Mesenchymal stem cell (in vitro differentiated cells and primary cell): Measurements from ENCODE around the gene EIF4B.

ENCODE experiments used
- DNase-seq: peaks from one replicate; pipeline ENCODE4 v3.0.0-alpha.2; 2013
- H2AFZ ChIP-seq: one replicate; pipeline ENCODE4 v1.6.1; 2013; ENCODE audit warnings: low read depth, mild to moderate bottlenecking, control low read depth, inconsistent platforms, low read length, moderate library complexity
- H2AK5ac ChIP-seq: 2 replicates; pipeline ENCODE4 v1.6.1; 2013; ENCODE audit warnings: low read length, moderate library complexity, mild to moderate bottlenecking, inconsistent platforms; ENCODE audit not compliant: severe bottlenecking
- H2BK120ac ChIP-seq: one replicate; pipeline ENCODE4 v1.6.1; 2013; ENCODE audit warnings: low read depth, mild to moderate bottlenecking, inconsistent platforms, low read length, moderate library complexity
- H2BK12ac ChIP-seq, 2 experiments: one replicate each; pipeline ENCODE4 v1.6.1; 2013; ENCODE audit warnings: inconsistent platforms in 2 of 2, low read length in 2 of 2, mild to moderate bottlenecking in 2 of 2, moderate library complexity in 2 of 2, control low read depth in 1 of 2
- H2BK15ac ChIP-seq: one replicate; pipeline ENCODE4 v1.6.1; 2013; ENCODE audit warnings: mild to moderate bottlenecking, low read depth, inconsistent platforms; ENCODE audit not compliant: poor library complexity, severe bottlenecking
- H2BK5ac ChIP-seq: 2 replicates; pipeline ENCODE4 v1.6.1; 2013; ENCODE audit warnings: low read depth, mild to moderate bottlenecking, low read length, control low read depth, inconsistent platforms; ENCODE audit not compliant: poor library complexity, severe bottlenecking
- H3K14ac ChIP-seq, 2 experiments: one replicate each; pipeline ENCODE4 v1.6.1; 2013; ENCODE audit warnings: inconsistent platforms in 2 of 2, low read length in 2 of 2, control low read depth in 1 of 2, mild to moderate bottlenecking in 1 of 2, moderate library complexity in 1 of 2
- H3K18ac ChIP-seq, 2 experiments: one replicate each; pipeline ENCODE4 v1.6.1; 2013; ENCODE audit warnings: inconsistent platforms in 2 of 2, low read length in 2 of 2, control low read depth in 1 of 2, low read depth in 1 of 2, mild to moderate bottlenecking in 1 of 2
- H3K23ac ChIP-seq, 2 experiments: one replicate each; pipeline ENCODE4 v1.6.1; 2013; ENCODE audit warnings: inconsistent platforms in 2 of 2, low read length in 2 of 2, mild to moderate bottlenecking in 2 of 2, moderate library complexity in 2 of 2, control low read depth in 1 of 2
- H3K27ac ChIP-seq: 2 replicates; pipeline ENCODE4 v1.5.1; 2013; ENCODE audit warnings: mild to moderate bottlenecking, moderate library complexity, low read length, control low read depth, inconsistent platforms; ENCODE audit not compliant: poor library complexity, severe bottlenecking
- H3K27me3 ChIP-seq, 2 experiments: 2 replicates each; pipeline versions ENCODE4 v1.6.1 to v1.7.0; 2013; ENCODE audit warnings: low read length in 2 of 2, mild to moderate bottlenecking in 2 of 2, moderate library complexity in 2 of 2, control low read depth in 1 of 2, inconsistent platforms in 1 of 2; ENCODE audit not compliant: control insufficient read depth in 1 of 2, insufficient read depth in 1 of 2
- H3K36me3 ChIP-seq, 2 experiments: 2 replicates each; pipeline versions ENCODE4 v1.6.1 to v1.7.0; 2013; ENCODE audit warnings: low read length in 2 of 2, control low read depth in 1 of 2, inconsistent platforms in 1 of 2, low read depth in 1 of 2, mild to moderate bottlenecking in 1 of 2; ENCODE audit not compliant: insufficient read depth in 2 of 2, control insufficient read depth in 1 of 2
- H3K4ac ChIP-seq, 2 experiments: one replicate each; pipeline ENCODE4 v1.6.1; 2013; ENCODE audit warnings: inconsistent platforms in 2 of 2, low read length in 2 of 2, mild to moderate bottlenecking in 2 of 2, moderate library complexity in 2 of 2, control low read depth in 1 of 2, low read depth in 1 of 2
- H3K4me1 ChIP-seq: 2 replicates; pipeline ENCODE4 v1.6.1; 2013; ENCODE audit warnings: low read depth, low read length, control low read depth; ENCODE audit not compliant: control insufficient read depth, insufficient read depth
- H3K4me2 ChIP-seq: 2 replicates; pipeline ENCODE4 v1.6.1; 2013; ENCODE audit warnings: low read length, mild to moderate bottlenecking, inconsistent platforms; ENCODE audit not compliant: poor library complexity, severe bottlenecking
- H3K4me3 ChIP-seq, 2 experiments: 2 replicates each; pipeline versions ENCODE4 v1.5.1 to v1.7.0; 2013; ENCODE audit warnings: low read length in 2 of 2, mild to moderate bottlenecking in 2 of 2, control low read depth in 1 of 2, low read depth in 1 of 2; ENCODE audit not compliant: insufficient read depth in 1 of 2
- H3K79me1 ChIP-seq: replicated peaks from 2 replicates; pipeline ENCODE4 v1.6.1; 2013; ENCODE audit warnings: mild to moderate bottlenecking, control low read depth, low read length, inconsistent platforms; ENCODE audit not compliant: poor library complexity, severe bottlenecking
- H3K9ac ChIP-seq: 2 replicates; pipeline ENCODE4 v1.7.0; 2013; ENCODE audit warnings: mild to moderate bottlenecking, low read length, moderate library complexity
- H3K9me3 ChIP-seq: 2 replicates; pipeline ENCODE4 v1.7.0; 2013; ENCODE audit warnings: mild to moderate bottlenecking, low read length; ENCODE audit not compliant: control insufficient read depth
- H4K8ac ChIP-seq: one replicate; pipeline ENCODE4 v1.6.1; 2013; ENCODE audit warnings: inconsistent platforms, mild to moderate bottlenecking, low read length, moderate library complexity
- H4K91ac ChIP-seq: one replicate; pipeline ENCODE4 v1.6.1; 2013; ENCODE audit warnings: mild to moderate bottlenecking, low read length, inconsistent platforms
- WGBS: methylation state at CpG from one replicate; pipeline ENCODE4 v1.1.7; 2013; ENCODE audit warnings: mixed read lengths; 5-methylcytosine and 5-hydroxymethylcytosine counted together

EIF4B gene

GRCh38 chr12:53082637-53083175, 76.5 kb downstream of the EIF4B start:
- no peak overlapping the region for H3K4me3 ChIP-seq
- H3K23ac ChIP-seq: no peak overlapping the region
- H3K4me1 ChIP-seq: peaks cover 5% of the 10 kb centered on the region
- H2BK15ac ChIP-seq: no peak overlapping the region
- H2AK5ac ChIP-seq: no peak overlapping the region
- H4K91ac ChIP-seq: no peak overlapping the region
- H2AFZ ChIP-seq: no peak overlapping the region
- no peak for DNase-seq
- peaks cover 2% of the 10 kb centered on the region for H3K79me1 ChIP-seq
- H3K36me3 ChIP-seq: no peaks in the 10 kb centered on the region
- H3K18ac ChIP-seq: no peak overlapping the region
- no peak overlapping the region for H4K8ac ChIP-seq
- no peak overlapping the region for H3K4me2 ChIP-seq
- H2BK12ac ChIP-seq: no peak overlapping the region
- no peak overlapping the region for H2BK5ac ChIP-seq
- peaks cover 0 to 9% of the 10 kb centered on the region in 2 experiments for H3K27me3 ChIP-seq
- WGBS: no CpG with 5 or more reads among the region's 2 CpGs
- no peak overlapping the region for H3K27ac ChIP-seq
- H2BK120ac ChIP-seq: no peak overlapping the region
- H3K14ac ChIP-seq: no peak overlapping the region
- H3K9ac ChIP-seq: no peak overlapping the region
- H3K4ac ChIP-seq: no peak overlapping the region
- H3K9me3 ChIP-seq: no peaks in the 10 kb centered on the region

DNA sequence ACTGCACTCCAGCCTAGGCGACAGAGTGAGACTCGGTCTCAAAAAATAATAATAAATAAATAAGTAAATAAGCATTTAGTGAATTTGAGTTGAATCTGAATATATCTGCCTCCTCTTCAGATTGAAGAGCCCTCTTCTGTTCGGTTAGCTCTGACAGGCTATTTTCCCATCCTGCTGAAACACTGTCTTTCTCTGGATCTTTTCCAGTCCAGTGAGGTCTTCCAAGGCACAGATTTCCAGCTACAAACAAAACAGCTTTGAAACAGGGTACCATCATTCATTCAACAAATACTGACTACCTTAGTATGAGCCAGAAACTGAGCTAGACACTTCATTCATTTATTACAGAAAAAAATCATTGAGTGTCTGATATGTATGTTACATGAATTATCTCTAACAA, 80.1 kb downstream of the EIF4B start:
- H3K9me3 ChIP-seq: no peaks in the 10 kb centered on the region
- H3K23ac ChIP-seq: no peak overlapping the region
- H3K79me1 ChIP-seq: no peaks in the 10 kb centered on the region
- H3K9ac ChIP-seq: no peak overlapping the region
- no peak overlapping the region for H2BK15ac ChIP-seq
- H3K27ac ChIP-seq: no peak overlapping the region
- H2AK5ac ChIP-seq: no peak overlapping the region
- no peak overlapping the region for H2BK5ac ChIP-seq
- H3K4ac ChIP-seq: no peak overlapping the region
- H3K14ac ChIP-seq: no peak overlapping the region
- H3K18ac ChIP-seq: no peak overlapping the region
- H3K4me1 ChIP-seq: no peaks in the 10 kb centered on the region
- DNase-seq: no peak
- no peak overlapping the region for H3K4me2 ChIP-seq
- peaks cover 0 to 16% of the 10 kb centered on the region in 2 experiments for H3K27me3 ChIP-seq
- no peak overlapping the region for H3K4me3 ChIP-seq
- no peak overlapping the region for H2BK12ac ChIP-seq
- 88% methylated on average over 1 of the region's 3 CpGs for WGBS
- H2BK120ac ChIP-seq: no peak overlapping the region
- H4K91ac ChIP-seq: no peak overlapping the region
- no peaks in the 10 kb centered on the region for H3K36me3 ChIP-seq
- H4K8ac ChIP-seq: no peak overlapping the region
- H2AFZ ChIP-seq: no peak overlapping the region

DNA sequence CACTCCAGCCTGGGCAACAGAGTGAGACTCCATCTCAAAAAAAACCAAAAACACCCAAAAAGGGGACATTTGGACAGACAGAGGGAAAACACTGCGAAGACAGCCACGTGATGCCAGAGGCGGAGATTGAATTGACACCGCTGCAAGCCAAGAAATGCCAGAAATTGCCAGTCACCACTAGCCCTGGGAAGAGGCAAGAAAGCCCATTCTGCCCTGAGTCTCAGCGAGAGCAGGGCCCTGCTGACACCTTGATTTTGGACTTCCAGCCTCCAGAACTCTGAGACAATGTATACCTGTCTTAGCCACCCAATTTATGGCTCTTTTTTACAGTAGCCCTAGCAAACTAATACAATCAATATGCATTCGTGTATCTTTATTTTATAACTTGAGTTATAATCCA, 83.8 kb downstream of the EIF4B start:
- peaks cover 0 to 21% of the 10 kb centered on the region in 2 experiments for H3K27me3 ChIP-seq
- no peak overlapping the region for H2AK5ac ChIP-seq
- H4K91ac ChIP-seq: no peak overlapping the region
- H4K8ac ChIP-seq: no peak overlapping the region
- H3K4me1 ChIP-seq: no peaks in the 10 kb centered on the region
- H3K4me2 ChIP-seq: no peak overlapping the region
- no peak overlapping the region for H3K27ac ChIP-seq
- no peak for DNase-seq
- WGBS: 89% methylated on average over 5 of the region's 6 CpGs
- H3K79me1 ChIP-seq: no peaks in the 10 kb centered on the region
- no peaks in the 10 kb centered on the region for H3K9me3 ChIP-seq
- no peak overlapping the region for H2AFZ ChIP-seq
- H3K18ac ChIP-seq: no peak overlapping the region
- no peaks in the 10 kb centered on the region for H3K36me3 ChIP-seq
- no peak overlapping the region for H3K9ac ChIP-seq
- H3K4me3 ChIP-seq: no peak overlapping the region
- no peak overlapping the region for H2BK12ac ChIP-seq
- no peak overlapping the region for H3K14ac ChIP-seq
- no peak overlapping the region for H3K4ac ChIP-seq
- H3K23ac ChIP-seq: no peak overlapping the region
- H2BK15ac ChIP-seq: no peak overlapping the region
- H2BK5ac ChIP-seq: no peak overlapping the region
- no peak overlapping the region for H2BK120ac ChIP-seq

DNA sequence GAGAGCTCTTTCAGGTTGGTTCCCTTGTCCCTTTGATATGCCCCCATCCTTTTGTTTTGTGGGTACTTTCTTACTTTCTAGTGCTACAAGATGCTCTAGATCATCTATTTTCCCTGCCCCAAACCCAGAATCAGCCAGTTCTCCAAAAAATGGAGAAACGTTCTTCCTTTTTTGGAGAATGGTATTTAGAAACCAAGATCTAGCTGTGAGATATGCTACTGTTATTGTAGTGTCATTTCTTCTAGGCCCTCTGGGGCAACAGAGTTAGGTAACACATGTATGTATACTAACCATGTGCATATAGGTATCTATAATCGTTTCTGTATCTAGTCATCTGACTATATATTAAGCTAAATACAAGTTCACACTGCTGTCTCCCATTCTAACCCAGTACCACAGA, 84.3 kb downstream of the EIF4B start:
- H2AK5ac ChIP-seq: no peak overlapping the region
- 85% methylated on average over 1 of the region's 2 CpGs for WGBS
- no peak overlapping the region for H2BK12ac ChIP-seq
- H3K18ac ChIP-seq: no peak overlapping the region
- no peaks in the 10 kb centered on the region for H3K9me3 ChIP-seq
- no peak overlapping the region for H4K8ac ChIP-seq
- no peak overlapping the region for H3K4me3 ChIP-seq
- peaks cover 0 to 21% of the 10 kb centered on the region in 2 experiments for H3K27me3 ChIP-seq
- no peak overlapping the region for H2BK15ac ChIP-seq
- H3K23ac ChIP-seq: no peak overlapping the region
- H3K14ac ChIP-seq: no peak overlapping the region
- no peak overlapping the region for H2BK120ac ChIP-seq
- H3K4ac ChIP-seq: no peak overlapping the region
- H3K4me1 ChIP-seq: no peaks in the 10 kb centered on the region
- H2BK5ac ChIP-seq: no peak overlapping the region
- no peak overlapping the region for H3K9ac ChIP-seq
- no peaks in the 10 kb centered on the region for H3K36me3 ChIP-seq
- no peak overlapping the region for H2AFZ ChIP-seq
- H3K79me1 ChIP-seq: no peaks in the 10 kb centered on the region
- H3K4me2 ChIP-seq: no peak overlapping the region
- DNase-seq: no peak
- no peak overlapping the region for H3K27ac ChIP-seq
- no peak overlapping the region for H4K91ac ChIP-seq
